ENCODE data around the gene FAM177B. TPM values are rescaled to one million over a fixed set of nuclear protein-coding genes. Genes with fewer than 3 reads are reported as not detected.

FAM177B gene
- total and polyA plus RNA-seq, 4 donors: 0.09 to 0.17 TPM; not detected in 2

- Histone ChIP-seq H3K9ac (ENCODE audit: low read depth in 1 of 2, low read length in 2 of 2) (no peak overlapping the region), H3K4me1 (ENCODE audit: control insufficient read depth in 4 of 4, insufficient read depth in 4 of 4, low read length in 3 of 4) (peaks cover 0 to 4% (median 2%) of the 10 kb centered on the region in 4 donors), H3K36me3 (ENCODE audit: control insufficient read depth in 4 of 4, insufficient read depth in 3 of 4, low read depth in 1 of 4, low read length in 3 of 4) (no peaks in the 10 kb centered on the region), H3K9me3 (ENCODE audit: control insufficient read depth in 4 of 4, low read length in 3 of 4) (no peaks in the 10 kb centered on the region), H3K4me3 (ENCODE audit: low read depth in 1 of 3, low read length in 3 of 3) (no peak overlapping the region), H3K27ac (ENCODE audit: low read depth in 1 of 2, low read length in 2 of 2) (no peak overlapping the region), H3K27me3 (ENCODE audit: control insufficient read depth in 4 of 4, insufficient read depth in 4 of 4, low read length in 3 of 4) (no peaks in the 10 kb centered on the region)
- no peak for TF ChIP-seq NR2F2 (IDR thresholded peaks at IDR 0.05)
- no peak for TF ChIP-seq RAD21 (IDR thresholded peaks at IDR 0.05)
- TF ChIP-seq SP1 (IDR thresholded peaks at IDR 0.05): no peak
- no peak for TF ChIP-seq ZBTB33 (IDR thresholded peaks at IDR 0.05)
- no peak for TF ChIP-seq EGR1 (IDR thresholded peaks at IDR 0.05; ENCODE audit: low read depth in 2 of 2)
- no peak for TF ChIP-seq JUND (IDR thresholded peaks at IDR 0.05)
- no peak for TF ChIP-seq GABPA (IDR thresholded peaks at IDR 0.05 in 1 of 2, conservative IDR thresholded peaks at IDR 0.05 in 1 of 2)
- TF ChIP-seq HNF4G (IDR thresholded peaks at IDR 0.05): no peak
- TF ChIP-seq TAF1 (conservative IDR thresholded peaks at IDR 0.05): no peak
- no peak for TF ChIP-seq FOXA1 (IDR thresholded peaks at IDR 0.05)
- no peak for TF ChIP-seq CTCF (IDR thresholded peaks at IDR 0.05; ENCODE audit: low read depth, low read length, missing input control)
- TF ChIP-seq RXRA (IDR thresholded peaks at IDR 0.05): no peak
- TF ChIP-seq FOXA2 (IDR thresholded peaks at IDR 0.05): no peak
- no peak for DNase-seq (ENCODE audit: low spot score)
These were observed 61.1 kb downstream of the FAM177B start for GRCh38 chr1:222798116-222798515.

GRCh38 chr1:222798975-222799374 is 62.0 kb downstream of the FAM177B start:
- H3K4me3 ChIP-seq (ENCODE audit: low read depth in 1 of 3, low read length in 3 of 3): no peak overlapping the region
- H3K9me3 ChIP-seq (ENCODE audit: control insufficient read depth in 4 of 4, low read length in 3 of 4): no peaks in the 10 kb centered on the region
- H3K27me3 ChIP-seq (ENCODE audit: control insufficient read depth in 4 of 4, insufficient read depth in 4 of 4, low read length in 3 of 4): no peaks in the 10 kb centered on the region
- no peak overlapping the region for H3K9ac ChIP-seq (ENCODE audit: low read depth in 1 of 2, low read length in 2 of 2)
- H3K27ac ChIP-seq (ENCODE audit: low read depth in 1 of 2, low read length in 2 of 2): no peak overlapping the region
- no peaks in the 10 kb centered on the region for H3K36me3 ChIP-seq (ENCODE audit: control insufficient read depth in 4 of 4, insufficient read depth in 3 of 4, low read depth in 1 of 4, low read length in 3 of 4)
- WGBS: 90% methylated on average over 4 of the region's 4 CpGs
- TF ChIP-seq JUND (IDR thresholded peaks at IDR 0.05): no peak
- TF ChIP-seq RXRA (IDR thresholded peaks at IDR 0.05): no peak
- no peak for TF ChIP-seq TAF1 (conservative IDR thresholded peaks at IDR 0.05)
- TF ChIP-seq EGR1 (IDR thresholded peaks at IDR 0.05; ENCODE audit: low read depth in 2 of 2): no peak
- TF ChIP-seq ATF3 (IDR thresholded peaks at IDR 0.05): no peak
- no peak for TF ChIP-seq RAD21 (IDR thresholded peaks at IDR 0.05)
- no peak for TF ChIP-seq YY1 (IDR thresholded peaks at IDR 0.05)
- TF ChIP-seq GABPA (IDR thresholded peaks at IDR 0.05 in 1 of 2, conservative IDR thresholded peaks at IDR 0.05 in 1 of 2): no peak
- TF ChIP-seq CTCF (IDR thresholded peaks at IDR 0.05; ENCODE audit: low read depth, low read length, missing input control): no peak
- TF ChIP-seq FOXA1 (IDR thresholded peaks at IDR 0.05): no peak
- TF ChIP-seq SP1 (IDR thresholded peaks at IDR 0.05): no peak
- TF ChIP-seq NR2F2 (IDR thresholded peaks at IDR 0.05): no peak
- no peak for TF ChIP-seq FOXA2 (IDR thresholded peaks at IDR 0.05)
- DNase-seq (ENCODE audit: low spot score): no peak
- peaks cover 0 to 4% (median 2%) of the 10 kb centered on the region in 4 donors for H3K4me1 ChIP-seq (ENCODE audit: control insufficient read depth in 4 of 4, insufficient read depth in 4 of 4, low read length in 3 of 4)

Other genes starting within 250 kb of the FAM177B start
- under 1 TPM in 1 of 2 donors, not detected in 1; 0.25 TPM for gene HHIPL2, start 189.1 kb upstream of the FAM177B start, total RNA-seq
- gene HHIPL2, start 189.1 kb upstream of the FAM177B start, polyA plus RNA-seq: under 1 TPM in 1 of 2 donors, not detected in 1; 0.05 TPM
- gene TAF1A, start 147.3 kb upstream of the FAM177B start, total RNA-seq: 1 to 10 TPM; 4.2 to 5.2 TPM
- gene TAF1A, start 147.3 kb upstream of the FAM177B start, polyA plus RNA-seq: 1 to 10 TPM; 1.1 to 1.6 TPM
- gene MIA3, start 119.1 kb upstream of the FAM177B start, total RNA-seq: 10 to 100 TPM; 20.8 to 69.4 TPM
- 10 to 100 TPM; 30.9 to 33.4 TPM for gene MIA3, start 119.1 kb upstream of the FAM177B start, polyA plus RNA-seq
- 10 to 100 TPM; 24.3 to 48.2 TPM for gene AIDA, start 24.7 kb upstream of the FAM177B start, total RNA-seq
- gene AIDA, start 24.7 kb upstream of the FAM177B start, polyA plus RNA-seq: 10 to 100 TPM in 1 of 2 donors, 1 to 10 TPM in 1; 9.3 to 18.7 TPM
- gene BROX, start 24.6 kb upstream of the FAM177B start, total RNA-seq: 10 to 100 TPM; 16.0 to 28.3 TPM
- 10 to 100 TPM in 1 of 2 donors, 1 to 10 TPM in 1; 6.0 to 12.8 TPM for gene BROX, start 24.6 kb upstream of the FAM177B start, polyA plus RNA-seq
- 1 to 10 TPM; 2.2 to 4.2 TPM for gene DISP1, start 77.8 kb downstream of the FAM177B start, total RNA-seq
- gene DISP1, start 77.8 kb downstream of the FAM177B start, polyA plus RNA-seq: 1 to 10 TPM; 1.6 to 2.9 TPM

All from liver (tissue), 9 donors.